Peyer's patch (tissue), 4 donors: ENCODE measurements around the gene SF3B6. TPM values are rescaled to one million over a fixed set of nuclear protein-coding genes. Genes with fewer than 3 reads are reported as not detected.

Experiments used
- DNase-seq, 3 donors: peaks; one replicate each; pipeline ENCODE4 v3.0.0-alpha.2; 2017 to 2019
- H3K27ac ChIP-seq, 4 donors: fragments of 200-600 bp; sonication (generic); one replicate each; pipeline ENCODE4 v1.5.1; 2016 to 2019
- H3K27me3 ChIP-seq, 2 donors: fragments of 200-600 bp; sonication (generic); one replicate each; pipeline ENCODE4 v1.5.1; 2019
- H3K36me3 ChIP-seq, 3 donors: fragments of 200-600 bp; sonication (generic); one replicate each; pipeline ENCODE4 v1.5.1; 2016 to 2019
- H3K4me1 ChIP-seq, 4 donors: fragments of 200-600 bp; sonication (generic); one replicate each; pipeline ENCODE4 v1.5.1; 2016 to 2019
- H3K4me3 ChIP-seq, 4 donors: fragments of 200-600 bp; sonication (generic); 1 replicate in 3 of 4; 2 replicates in 1 of 4; pipeline ENCODE4 v1.5.1; 2016 to 2019; ENCODE audit warnings: mild to moderate bottlenecking in 1 of 4
- H3K9me3 ChIP-seq, 4 donors: fragments of 200-600 bp; sonication (generic); one replicate each; pipeline ENCODE4 v1.5.1; 2016 to 2019; ENCODE audit warnings: mild to moderate bottlenecking in 1 of 4
- POLR2A ChIP-seq, 2 donors: fragments of 450-650 bp; IDR thresholded peaks; one replicate each; pipeline ENCODE4 v1.5.1; 2017; ENCODE audit warnings: antibody characterized with exemption in 2 of 2, mild to moderate bottlenecking in 2 of 2, moderate library complexity in 2 of 2
- total RNA-seq, 4 donors: library from RNA; depleted of rRNA; stranded (reverse); fragments of >200 nt; gene quantifications; one replicate each; pipeline ENCODE4 v1.1.0, GENCODE V29; 2016
- TF ChIP-seq, protein P1 (sequence below), 6 experiments: fragments of 450-650 bp in 4 of 6; fragments of 200-600 bp in 2 of 6; sonication (generic) in 1 of 6; IDR thresholded peaks; one replicate each; pipeline ENCODE4 v1.5.1; 2017 to 2019; ENCODE audit warnings: antibody characterized with exemption in 6 of 6, mild to moderate bottlenecking in 3 of 6, moderate library complexity in 1 of 6

The SF3B6 gene
- total RNA-seq, 4 donors from 2014 or later, result 75.9 to 138 (median 91.9) TPM

DNA sequence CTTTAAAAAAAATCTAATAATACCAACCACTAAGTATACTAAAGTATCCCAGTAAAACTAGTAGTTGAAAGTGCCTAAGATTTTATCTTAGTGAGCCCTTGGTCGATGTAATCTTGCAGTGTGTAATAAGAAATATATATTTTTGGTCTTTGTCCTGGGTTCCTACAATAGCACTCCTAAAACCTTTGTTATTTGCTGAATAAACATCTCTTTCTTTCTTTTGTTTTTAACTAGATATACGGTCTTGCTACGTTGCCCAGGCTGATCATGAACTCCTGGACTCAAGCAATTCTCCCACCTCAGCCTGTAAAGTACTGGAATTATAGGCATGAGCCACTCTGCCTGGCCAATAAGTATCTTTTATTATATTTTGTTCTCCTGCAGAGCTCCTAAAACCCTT is 10.9 kb upstream of the SF3B6 start:
- Histone ChIP-seq H3K4me3 (no peak overlapping the region), H3K36me3 (peaks cover 0 to 13% (median 0%) of the 10 kb centered on the region in 3 donors), H3K27ac (no peak overlapping the region), H3K27me3 (no peaks in the 10 kb centered on the region), H3K4me1 (peaks cover 0 to 7% (median 6%) of the 10 kb centered on the region in 4 donors), H3K9me3 (no peaks in the 10 kb centered on the region)
- no peak for DNase-seq
- TF ChIP-seq, protein P1, sequence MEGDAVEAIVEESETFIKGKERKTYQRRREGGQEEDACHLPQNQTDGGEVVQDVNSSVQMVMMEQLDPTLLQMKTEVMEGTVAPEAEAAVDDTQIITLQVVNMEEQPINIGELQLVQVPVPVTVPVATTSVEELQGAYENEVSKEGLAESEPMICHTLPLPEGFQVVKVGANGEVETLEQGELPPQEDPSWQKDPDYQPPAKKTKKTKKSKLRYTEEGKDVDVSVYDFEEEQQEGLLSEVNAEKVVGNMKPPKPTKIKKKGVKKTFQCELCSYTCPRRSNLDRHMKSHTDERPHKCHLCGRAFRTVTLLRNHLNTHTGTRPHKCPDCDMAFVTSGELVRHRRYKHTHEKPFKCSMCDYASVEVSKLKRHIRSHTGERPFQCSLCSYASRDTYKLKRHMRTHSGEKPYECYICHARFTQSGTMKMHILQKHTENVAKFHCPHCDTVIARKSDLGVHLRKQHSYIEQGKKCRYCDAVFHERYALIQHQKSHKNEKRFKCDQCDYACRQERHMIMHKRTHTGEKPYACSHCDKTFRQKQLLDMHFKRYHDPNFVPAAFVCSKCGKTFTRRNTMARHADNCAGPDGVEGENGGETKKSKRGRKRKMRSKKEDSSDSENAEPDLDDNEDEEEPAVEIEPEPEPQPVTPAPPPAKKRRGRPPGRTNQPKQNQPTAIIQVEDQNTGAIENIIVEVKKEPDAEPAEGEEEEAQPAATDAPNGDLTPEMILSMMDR (IDR thresholded peaks at IDR 0.05), result no peak
- TF ChIP-seq POLR2A (IDR thresholded peaks at IDR 0.05), result no peak

DNA sequence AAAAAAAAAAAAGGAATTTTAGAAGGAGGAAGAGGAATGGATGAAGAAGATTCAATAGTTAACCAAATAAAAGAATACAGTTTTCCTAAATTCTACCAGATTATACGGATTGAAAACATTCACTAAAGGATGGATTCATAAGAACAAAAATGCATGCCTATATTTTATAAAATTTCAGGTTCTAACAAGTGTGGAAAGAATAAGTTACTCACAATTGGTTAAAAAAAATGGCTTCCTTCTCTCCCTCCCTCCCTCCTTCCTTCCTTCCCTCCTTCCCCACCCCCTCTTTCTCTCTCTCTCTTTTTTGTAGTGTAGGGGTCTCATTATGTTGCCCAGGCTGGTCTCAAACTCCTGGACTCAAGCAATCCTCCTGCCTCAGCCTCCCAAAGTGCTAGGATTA is 10.1 kb upstream of the SF3B6 start:
- Histone ChIP-seq H3K36me3 (peaks cover 0 to 21% (median 0%) of the 10 kb centered on the region in 3 donors), H3K27me3 (no peaks in the 10 kb centered on the region), H3K4me3 (no peak overlapping the region), H3K27ac (no peak overlapping the region), H3K9me3 (no peaks in the 10 kb centered on the region), H3K4me1 (peaks cover 0 to 7% (median 6%) of the 10 kb centered on the region in 4 donors)
- TF ChIP-seq, protein P1 (IDR thresholded peaks at IDR 0.05), result no peak
- no peak for TF ChIP-seq POLR2A (IDR thresholded peaks at IDR 0.05)
- no peak for DNase-seq

DNA sequence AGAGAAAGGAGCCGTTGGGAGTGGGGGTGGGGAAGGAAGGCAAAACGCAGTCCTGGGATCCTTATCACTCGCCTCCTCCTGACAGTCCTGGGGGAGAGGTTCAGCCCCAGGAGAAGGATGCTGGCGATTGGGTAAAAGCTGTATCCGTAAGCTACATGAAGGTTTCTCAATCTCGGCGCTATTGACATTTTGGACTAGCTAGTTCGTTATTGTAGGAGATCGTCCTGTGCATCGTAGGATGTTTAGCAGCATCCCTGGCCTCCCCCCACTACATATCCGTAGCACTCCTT is 9.0 kb upstream of the SF3B6 start:
- peak overlapping the region; percentile 80 to 96 (median 94) for H3K27ac ChIP-seq
- DNase-seq, result peak in 1 of 3 donors; percentile 66

DNA sequence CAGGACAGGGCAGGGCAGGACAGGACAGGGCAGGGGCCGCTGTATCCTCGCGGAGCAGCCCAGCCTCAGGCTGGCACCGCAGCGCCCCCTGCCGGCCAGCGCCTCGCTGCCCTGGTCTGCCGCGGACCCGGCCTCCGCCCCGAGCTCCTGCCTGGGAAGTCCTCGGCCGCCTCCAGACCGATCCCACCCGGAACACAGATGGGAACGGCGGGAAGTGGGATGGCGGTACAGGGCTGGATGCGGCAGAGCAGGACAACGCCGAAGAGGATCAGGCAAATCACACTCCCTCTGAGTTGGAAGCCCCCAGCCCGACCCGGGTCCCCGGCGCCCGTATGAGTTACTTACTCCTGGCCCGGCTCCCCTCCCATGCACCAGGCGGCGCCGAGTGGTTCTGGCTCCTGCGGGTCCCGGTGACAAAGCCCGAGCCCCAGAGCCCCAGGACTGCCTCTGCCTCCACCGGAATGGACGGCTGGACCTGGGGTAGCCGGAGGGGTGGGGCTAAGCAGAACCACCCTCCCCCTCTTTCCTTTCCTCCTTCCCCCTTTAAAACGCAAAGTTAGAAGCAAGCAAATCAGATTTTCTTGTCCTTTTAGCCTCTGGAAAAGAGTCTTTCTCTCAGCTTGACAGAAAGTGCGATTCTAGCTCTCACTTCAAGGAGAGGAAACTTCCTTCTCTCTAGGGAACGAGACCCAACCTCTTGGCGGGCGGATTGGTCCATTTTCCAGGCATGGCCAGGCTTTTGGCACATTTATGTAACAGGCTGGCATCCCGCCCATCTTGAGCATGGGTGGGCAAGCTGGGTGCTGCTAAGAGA is 8.5 kb upstream of the SF3B6 start, which contains the start of gene TP53I3:
TP53I3 (minus strand) TSS at position 449 of the 814 bp plus-strand sequence. CDS start 508 bp downstream, outside the sequence.
- Histone ChIP-seq H3K4me1 (peaks cover 0 to 7% (median 6%) of the 10 kb centered on the region in 4 donors), H3K9me3 (no peaks in the 10 kb centered on the region), H3K27ac (peak within 1 kb of the TSS; percentile 80 to 96 (median 94)), H3K4me3 (peak within 1 kb of the TSS; percentile 39 to 60 (median 54)), H3K27me3 (no peaks in the 10 kb centered on the region), H3K36me3 (peaks cover 0 to 35% (median 0%) of the 10 kb centered on the region in 3 donors)
- peak; percentile 82 to 93 (median 93) for DNase-seq
- peak; percentile 86 to 91 for TF ChIP-seq POLR2A (IDR thresholded peaks at IDR 0.05)
- TF ChIP-seq, protein P1 (IDR thresholded peaks at IDR 0.05), result peak; percentile 76 to 99 (median 99)

More for the DNA sequence above, 9.0 kb upstream of the SF3B6 start:
- TF ChIP-seq, protein P1 (IDR thresholded peaks at IDR 0.05), result no peak
- no peak for TF ChIP-seq POLR2A (IDR thresholded peaks at IDR 0.05)
- Histone ChIP-seq H3K4me3 (peak overlapping the region; percentile 39 to 60 (median 54)), H3K4me1 (peaks cover 0 to 7% (median 6%) of the 10 kb centered on the region in 4 donors), H3K27me3 (no peaks in the 10 kb centered on the region), H3K9me3 (no peaks in the 10 kb centered on the region), H3K36me3 (peaks cover 0 to 30% (median 0%) of the 10 kb centered on the region in 3 donors)

DNA sequence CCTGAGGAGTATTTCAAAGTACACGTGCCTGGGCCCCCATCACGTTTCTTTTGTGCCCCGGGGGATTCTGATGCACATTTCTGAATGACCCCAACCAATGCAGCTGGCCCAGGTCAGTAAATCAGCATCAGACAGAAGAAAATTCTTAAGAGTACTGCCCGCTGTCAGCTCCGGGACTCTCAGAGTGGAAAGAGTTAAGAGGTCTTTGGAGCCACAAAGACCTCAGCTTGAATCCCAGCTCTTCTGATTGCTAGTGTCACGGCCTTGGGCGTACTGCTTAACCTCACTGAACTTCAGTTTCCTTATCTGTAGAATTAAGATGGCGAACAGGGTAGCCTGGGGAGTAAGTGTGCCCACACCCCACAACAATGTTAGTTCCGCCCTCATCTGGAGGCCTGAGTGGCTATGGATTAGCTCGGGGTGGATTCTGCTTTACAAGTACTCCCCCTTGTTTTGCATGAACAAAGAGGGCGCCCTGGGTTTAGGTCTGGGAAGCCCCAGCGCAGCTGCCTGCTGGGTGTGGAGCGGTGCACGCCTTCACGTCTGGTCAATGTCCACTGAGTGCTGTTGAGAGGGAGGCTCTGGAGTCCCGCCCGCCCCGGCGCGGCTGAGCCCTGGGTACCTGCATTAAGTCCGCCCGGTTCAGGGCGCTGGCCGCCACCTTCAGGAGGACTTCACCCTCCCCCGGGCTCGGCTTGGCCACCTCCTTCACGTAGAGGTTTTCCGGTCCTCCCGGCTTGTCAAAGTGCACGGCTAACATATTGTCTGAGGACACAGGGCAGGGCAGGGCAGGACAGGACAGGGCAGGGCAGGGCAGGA is 7.7 kb upstream of the SF3B6 start:
- peak; percentile 48 to 85 for TF ChIP-seq POLR2A (IDR thresholded peaks at IDR 0.05)
- TF ChIP-seq, protein P1 (IDR thresholded peaks at IDR 0.05), result no peak
- peaks cover 0 to 40% (median 0%) of the 10 kb centered on the region in 3 donors for H3K36me3 ChIP-seq
- H3K27ac ChIP-seq, result peak overlapping the region; percentile 80 to 96 (median 94)
- H3K27me3 ChIP-seq, result no peaks in the 10 kb centered on the region
- H3K4me3 ChIP-seq, result peak overlapping the region; percentile 39 to 60 (median 54)
- H3K9me3 ChIP-seq, result no peaks in the 10 kb centered on the region
- peaks cover 0 to 7% (median 6%) of the 10 kb centered on the region in 4 donors for H3K4me1 ChIP-seq
- peak; percentile 64 to 97 (median 95) for DNase-seq
